ENCODE results near the gene LTBP3.

The LTBP3 gene

GRCh38 chr11:65558002-65558929, at the start of gene LTBP3:
Gene LTBP3 (minus strand): TSS chr11:65558359. CDS start chr11:65557959, 400 bp downstream.
- H3K36me3 Mint-ChIP-seq (ENCODE audit: low read depth): no peaks in the 10 kb centered on the region
- H3K27ac Mint-ChIP-seq: peak within 1 kb of the TSS; percentile 89
- H3K9me3 Mint-ChIP-seq: no peaks in the 10 kb centered on the region
- H3K4me3 Mint-ChIP-seq: peak within 1 kb of the TSS; percentile 83
- H3K27me3 Mint-ChIP-seq: no peaks in the 10 kb centered on the region
- peaks cover 66% of the 10 kb centered on the region for H3K4me1 Mint-ChIP-seq (ENCODE audit: low read depth)

GRCh38 chr11:65606876-65607613, 48.9 kb upstream of the LTBP3 start:
- no peak overlapping the region for H3K27ac Mint-ChIP-seq
- H3K4me3 Mint-ChIP-seq: no peak overlapping the region
- no peaks in the 10 kb centered on the region for H3K9me3 Mint-ChIP-seq
- no peaks in the 10 kb centered on the region for H3K27me3 Mint-ChIP-seq
- H3K4me1 Mint-ChIP-seq (ENCODE audit: low read depth): peaks cover 27% of the 10 kb centered on the region
- H3K36me3 Mint-ChIP-seq (ENCODE audit: low read depth): peaks cover 43% of the 10 kb centered on the region

DNA sequence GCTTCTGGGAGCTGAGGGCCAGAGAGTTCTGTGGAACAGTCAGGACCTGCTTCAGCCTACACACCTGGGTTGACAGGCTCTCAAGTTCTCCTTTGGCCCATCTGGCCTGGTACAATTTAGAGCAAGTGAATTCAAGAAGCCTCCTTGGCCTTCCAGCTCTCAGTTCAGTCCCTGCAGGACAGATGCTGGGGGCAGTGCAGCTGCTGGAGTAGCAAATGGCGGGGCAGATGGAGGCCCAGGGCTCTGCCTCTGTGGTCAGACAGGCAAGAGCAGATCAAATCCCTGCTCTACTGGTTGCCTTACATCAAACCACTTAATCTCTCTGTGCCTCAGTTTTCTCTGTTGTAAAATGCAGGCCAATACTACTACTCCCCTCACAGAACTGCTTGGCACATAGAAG, 46.1 kb upstream of the LTBP3 start:
- no peaks in the 10 kb centered on the region for H3K9me3 Mint-ChIP-seq
- no peaks in the 10 kb centered on the region for H3K27me3 Mint-ChIP-seq
- no peak overlapping the region for H3K27ac Mint-ChIP-seq
- peaks cover 33% of the 10 kb centered on the region for H3K36me3 Mint-ChIP-seq (ENCODE audit: low read depth)
- no peak overlapping the region for H3K4me3 Mint-ChIP-seq
- H3K4me1 Mint-ChIP-seq (ENCODE audit: low read depth): peaks cover 3% of the 10 kb centered on the region

DNA sequence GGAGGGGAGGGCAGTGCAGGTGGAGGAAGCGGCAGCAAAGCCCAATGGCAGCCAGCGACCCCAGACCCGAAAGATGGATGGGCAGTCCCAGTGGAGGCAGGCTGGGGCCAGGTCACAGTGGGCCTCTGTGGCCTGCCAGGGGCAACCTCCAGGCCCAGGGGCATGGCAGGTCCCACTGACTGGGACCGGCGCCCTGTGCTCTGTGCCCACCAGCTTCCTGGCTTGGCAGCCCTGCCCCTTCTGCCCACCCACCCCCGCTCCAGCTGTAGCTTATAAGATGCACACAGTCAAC, 41.7 kb upstream of the LTBP3 start:
- H3K9me3 Mint-ChIP-seq: no peaks in the 10 kb centered on the region
- no peak overlapping the region for H3K4me3 Mint-ChIP-seq
- no peak overlapping the region for H3K27ac Mint-ChIP-seq
- peaks cover 5% of the 10 kb centered on the region for H3K4me1 Mint-ChIP-seq (ENCODE audit: low read depth)
- H3K36me3 Mint-ChIP-seq (ENCODE audit: low read depth): peaks cover 20% of the 10 kb centered on the region
- no peaks in the 10 kb centered on the region for H3K27me3 Mint-ChIP-seq

DNA sequence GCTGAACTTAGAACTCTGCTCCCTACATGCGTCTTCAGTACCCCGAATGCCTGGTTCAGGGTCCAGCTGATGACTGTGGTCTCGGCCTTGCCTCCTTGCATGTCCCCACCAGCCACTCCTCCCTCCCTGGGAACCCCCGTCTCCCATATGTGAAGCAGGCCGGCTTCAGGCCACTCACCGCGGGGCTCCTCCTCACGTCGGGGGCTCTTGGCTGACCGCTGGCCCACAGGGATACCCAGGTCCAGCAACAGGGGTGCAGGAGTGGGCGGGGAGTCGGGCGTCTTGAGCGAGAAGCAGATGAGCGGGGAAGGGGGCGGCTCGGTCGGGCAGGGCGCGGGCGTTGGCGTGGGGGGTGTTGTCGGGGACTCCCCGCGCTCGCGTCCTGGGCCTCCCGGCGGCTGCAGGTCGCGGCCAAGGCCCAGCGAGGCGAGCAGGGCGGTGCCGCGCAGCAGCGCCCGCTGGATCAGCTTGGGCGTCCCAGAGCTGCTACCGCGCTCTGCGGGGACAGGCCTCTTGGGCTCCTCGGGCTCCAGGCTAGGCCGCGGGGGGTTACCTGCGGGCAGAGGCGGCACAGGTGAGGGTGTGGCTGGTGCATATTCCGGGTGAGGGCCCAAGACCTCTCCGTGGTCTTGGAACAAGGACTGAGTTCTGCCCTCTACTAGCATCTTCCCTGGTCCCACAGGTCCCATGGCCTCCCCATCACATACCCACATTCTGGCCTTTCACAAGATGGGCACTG, 41.2 kb upstream of the LTBP3 start:
- Mint-ChIP-seq H3K4me1 (ENCODE audit: low read depth) (peaks cover 5% of the 10 kb centered on the region), H3K27me3 (no peaks in the 10 kb centered on the region), H3K4me3 (no peak overlapping the region), H3K36me3 (ENCODE audit: low read depth) (peaks cover 20% of the 10 kb centered on the region), H3K9me3 (no peaks in the 10 kb centered on the region), H3K27ac (no peak overlapping the region)

DNA sequence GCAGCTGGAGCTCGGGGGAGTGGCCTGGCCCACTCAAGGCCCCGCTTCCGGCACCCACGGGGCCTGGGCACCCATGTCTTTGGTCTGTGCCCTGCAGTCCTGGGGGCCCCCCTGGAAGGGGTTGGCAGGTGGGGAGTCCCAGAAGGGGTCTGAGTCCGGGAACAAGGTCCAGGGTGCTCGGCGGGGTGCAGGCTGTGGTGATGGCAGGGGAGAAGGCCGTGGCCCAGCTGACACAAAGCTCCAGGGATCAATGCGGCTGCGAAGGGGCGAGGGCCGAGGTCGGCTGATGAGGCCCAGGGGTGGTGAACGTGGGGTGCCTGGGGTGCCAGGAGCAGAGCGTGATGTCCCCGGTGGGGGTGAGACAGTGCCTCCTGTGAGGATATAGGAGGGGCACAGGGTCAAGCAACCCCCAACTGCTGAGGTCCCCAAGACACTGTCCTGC, 40.1 kb upstream of the LTBP3 start:
- Mint-ChIP-seq H3K36me3 (ENCODE audit: low read depth) (peaks cover 13% of the 10 kb centered on the region), H3K4me1 (ENCODE audit: low read depth) (peaks cover 9% of the 10 kb centered on the region), H3K9me3 (no peaks in the 10 kb centered on the region), H3K27me3 (no peaks in the 10 kb centered on the region), H3K4me3 (no peak overlapping the region), H3K27ac (no peak overlapping the region)

DNA sequence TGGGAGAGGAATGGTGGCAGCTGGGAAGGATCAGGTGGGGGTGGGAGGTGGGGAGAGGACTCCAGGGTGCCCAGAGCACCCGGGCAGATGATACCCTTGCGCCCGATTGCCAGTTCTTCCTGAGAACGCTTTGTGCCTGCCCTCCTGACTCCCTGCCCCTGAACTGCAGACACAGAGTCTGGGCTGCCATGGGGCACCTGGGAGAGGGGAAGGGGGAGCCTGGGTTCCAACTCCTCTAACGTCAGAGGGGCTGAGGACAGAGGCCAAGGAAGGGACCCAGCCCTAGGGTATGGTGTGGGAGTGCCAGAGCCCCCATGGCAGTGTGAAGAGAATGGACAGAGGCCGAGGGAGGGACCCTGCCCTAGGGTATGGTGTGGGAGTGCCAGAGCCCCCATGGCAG, 38.4 kb upstream of the LTBP3 start:
- Mint-ChIP-seq H3K27me3 (no peaks in the 10 kb centered on the region), H3K4me1 (ENCODE audit: low read depth) (peaks cover 9% of the 10 kb centered on the region), H3K36me3 (ENCODE audit: low read depth) (peaks cover 9% of the 10 kb centered on the region), H3K27ac (no peak overlapping the region), H3K4me3 (no peak overlapping the region), H3K9me3 (no peaks in the 10 kb centered on the region)

GRCh38 chr11:65595543-65596281, 37.6 kb upstream of the LTBP3 start, which contains the start of gene KCNK7:
Gene KCNK7 (minus strand): TSS chr11:65595800. CDS start chr11:65595772, 28 bp downstream.
- Mint-ChIP-seq H3K27ac (no peak within 1 kb of the TSS), H3K4me1 (ENCODE audit: low read depth) (peaks cover 9% of the 10 kb centered on the region), H3K27me3 (no peaks in the 10 kb centered on the region), H3K4me3 (no peak within 1 kb of the TSS), H3K36me3 (ENCODE audit: low read depth) (peaks cover 9% of the 10 kb centered on the region), H3K9me3 (no peaks in the 10 kb centered on the region)

GRCh38 chr11:65595131-65595530, 37.0 kb upstream of the LTBP3 start:
- Mint-ChIP-seq H3K27ac (no peak overlapping the region), H3K27me3 (no peaks in the 10 kb centered on the region), H3K36me3 (ENCODE audit: low read depth) (peaks cover 14% of the 10 kb centered on the region), H3K4me3 (no peak overlapping the region), H3K4me1 (ENCODE audit: low read depth) (peaks cover 14% of the 10 kb centered on the region), H3K9me3 (no peaks in the 10 kb centered on the region)

GRCh38 chr11:65593518-65594414, 35.6 kb upstream of the LTBP3 start:
- peak overlapping the region; percentile 65 for H3K27ac Mint-ChIP-seq
- peaks cover 26% of the 10 kb centered on the region for H3K4me1 Mint-ChIP-seq (ENCODE audit: low read depth)
- H3K4me3 Mint-ChIP-seq: no peak overlapping the region
- no peaks in the 10 kb centered on the region for H3K9me3 Mint-ChIP-seq
- peaks cover 10% of the 10 kb centered on the region for H3K36me3 Mint-ChIP-seq (ENCODE audit: low read depth)
- no peaks in the 10 kb centered on the region for H3K27me3 Mint-ChIP-seq

GRCh38 chr11:65592858-65593517, 34.8 kb upstream of the LTBP3 start:
- peaks cover 34% of the 10 kb centered on the region for H3K4me1 Mint-ChIP-seq (ENCODE audit: low read depth)
- H3K27me3 Mint-ChIP-seq: no peaks in the 10 kb centered on the region
- no peak overlapping the region for H3K27ac Mint-ChIP-seq
- H3K9me3 Mint-ChIP-seq: no peaks in the 10 kb centered on the region
- H3K4me3 Mint-ChIP-seq: no peak overlapping the region
- peaks cover 13% of the 10 kb centered on the region for H3K36me3 Mint-ChIP-seq (ENCODE audit: low read depth)

DNA sequence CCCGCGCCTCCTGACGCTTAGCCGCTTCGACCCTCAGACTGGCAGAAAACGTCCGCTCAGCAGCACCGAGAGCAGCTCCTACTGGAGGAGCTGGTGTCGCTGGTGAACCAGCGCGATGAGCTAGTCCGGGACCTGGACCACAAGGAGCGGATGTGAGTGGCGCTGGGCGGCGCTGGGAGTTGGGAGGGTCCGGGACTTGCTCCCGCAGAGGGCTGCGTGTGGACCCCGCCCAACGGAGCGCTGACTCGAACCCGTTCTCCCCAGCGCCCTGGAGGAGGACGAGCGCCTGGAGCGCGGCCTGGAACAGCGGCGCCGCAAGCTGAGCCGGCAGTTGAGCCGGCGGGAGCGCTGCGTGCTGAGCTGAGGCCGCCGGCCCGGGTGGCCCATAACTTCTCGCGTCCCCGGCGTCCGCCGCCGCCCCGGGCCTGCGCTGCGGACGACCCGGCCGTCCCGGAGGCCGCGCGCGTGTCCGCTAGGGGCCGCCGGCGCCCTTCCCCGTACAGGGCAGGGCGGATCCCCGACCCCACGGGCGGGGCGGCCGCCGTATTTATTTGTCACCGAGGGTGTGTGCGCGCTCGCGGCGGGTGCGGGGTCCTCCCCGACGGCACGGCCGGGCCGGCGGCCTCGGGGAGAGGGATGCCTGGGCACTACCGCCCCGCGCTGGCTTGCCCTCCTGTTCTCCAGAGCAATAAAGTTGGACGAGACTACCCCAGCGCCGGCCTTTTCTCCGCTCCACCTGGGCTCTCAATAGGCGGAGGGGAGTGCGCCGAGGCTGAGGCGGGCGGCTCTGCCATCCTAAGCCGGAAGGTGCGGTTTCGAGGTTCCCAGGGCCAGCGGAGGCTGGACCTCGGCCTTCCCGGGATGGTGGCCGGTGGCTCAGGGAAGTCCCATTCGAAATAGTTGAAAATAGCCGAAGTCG, 34.0 kb upstream of the LTBP3 start:
- H3K4me3 Mint-ChIP-seq: no peak overlapping the region
- no peaks in the 10 kb centered on the region for H3K27me3 Mint-ChIP-seq
- peaks cover 9% of the 10 kb centered on the region for H3K36me3 Mint-ChIP-seq (ENCODE audit: low read depth)
- H3K4me1 Mint-ChIP-seq (ENCODE audit: low read depth): peaks cover 42% of the 10 kb centered on the region
- no peak overlapping the region for H3K27ac Mint-ChIP-seq
- H3K9me3 Mint-ChIP-seq: no peaks in the 10 kb centered on the region
